Lower leg skin (tissue), 4 donors: ENCODE data around the gene C8G. TPM values are rescaled to one million over a fixed set of nuclear protein-coding genes. Genes with fewer than 3 reads are reported as not detected.

ENCODE experiments used
- DNase-seq, 2 donors: peaks; one replicate each; pipeline ENCODE4 v3.0.0-alpha.2; 2019; ENCODE audit warnings: low spot score in 2 of 2
- H3K4me3 ChIP-seq: fragments of 200-600 bp; sonication (generic); 2 replicates; pipeline ENCODE4 v1.5.1; 2017; ENCODE audit warnings: mild to moderate bottlenecking, low read depth; ENCODE audit not compliant: poor library complexity, severe bottlenecking
- CTCF ChIP-seq, 3 donors: fragments of 450-650 bp; IDR thresholded peaks; one replicate each; pipeline ENCODE4 v1.5.1; 2016; ENCODE audit warnings: antibody characterized with exemption in 3 of 3, mild to moderate bottlenecking in 3 of 3, moderate library complexity in 2 of 3
- POLR2A ChIP-seq, 2 donors: fragments of 450-650 bp; IDR thresholded peaks; one replicate each; pipeline ENCODE4 v1.6.1; 2016 to 2017; ENCODE audit warnings: antibody characterized with exemption in 2 of 2, mild to moderate bottlenecking in 1 of 2, moderate library complexity in 1 of 2
- WGBS, 2 donors: methylation state at CpG; one replicate each; pipeline ENCODE4 v1.1.5; 2018; 5-methylcytosine and 5-hydroxymethylcytosine counted together
- intact Hi-C: fragments of 100-400 bp; cut with DNase I; formaldehyde crosslinking; loops from one replicate; pipeline ENCODE4 v1.15.0; 2023; ENCODE audit warnings: low total_unique reads
- total RNA-seq, 4 donors: library from RNA; depleted of rRNA; stranded (reverse); fragments of >200 nt; gene quantifications; one replicate each; pipeline ENCODE4 v1.1.0, GENCODE V29; 2016

Gene C8G
- total RNA-seq, 4 donors from 2014 or later: not detected

GRCh38 chr9:136916330-136917184 lies 28.5 kb upstream of the C8G start:
- WGBS, 2 donors: 92 to 93% methylated on average over 32 of the region's 32 CpGs
- no peak overlapping the region for H3K4me3 ChIP-seq
- TF ChIP-seq CTCF (IDR thresholded peaks at IDR 0.05) (no peak), POLR2A (IDR thresholded peaks at IDR 0.05) (no peak)
- intact Hi-C loops: no loop called here
- no peak for DNase-seq

- no peak for DNase-seq
- no peak overlapping the region for H3K4me3 ChIP-seq
- TF ChIP-seq POLR2A (IDR thresholded peaks at IDR 0.05): no peak
- no peak for TF ChIP-seq CTCF (IDR thresholded peaks at IDR 0.05)
- 91 to 96% methylated on average over 11 of the region's 11 CpGs for WGBS, 2 donors
- intact Hi-C loops: no loop called here
Measured at GRCh38 chr9:136917902-136918301, 27.1 kb upstream of the C8G start.

GRCh38 chr9:136920069-136920468 lies 25.0 kb upstream of the C8G start:
- H3K4me3 ChIP-seq: no peak overlapping the region
- TF ChIP-seq CTCF (IDR thresholded peaks at IDR 0.05) (no peak), POLR2A (IDR thresholded peaks at IDR 0.05) (no peak)
- 94 to 99% methylated on average over 15 of the region's 15 CpGs for WGBS, 2 donors
- no peak for DNase-seq
- intact Hi-C loops: no loop called here

GRCh38 chr9:136920734-136921231 lies 24.3 kb upstream of the C8G start:
- no peak overlapping the region for H3K4me3 ChIP-seq
- intact Hi-C loops: no loop called here
- DNase-seq: no peak
- 92 to 97% methylated on average over 14 of the region's 14 CpGs for WGBS, 2 donors
- TF ChIP-seq CTCF (IDR thresholded peaks at IDR 0.05) (no peak), POLR2A (IDR thresholded peaks at IDR 0.05) (no peak)

GRCh38 chr9:136921307-136921706 lies 23.7 kb upstream of the C8G start:
- DNase-seq: no peak
- intact Hi-C loops: no loop called here
- no peak overlapping the region for H3K4me3 ChIP-seq
- TF ChIP-seq POLR2A (IDR thresholded peaks at IDR 0.05): no peak
- no peak for TF ChIP-seq CTCF (IDR thresholded peaks at IDR 0.05)
- 80 to 90% methylated on average over 4 to 11 of the region's 11 CpGs for WGBS, 2 donors
